NCI-H446 (cell line): ENCODE data around the gene GRB2.
A peak's percentile ranks its signal among the peaks of the same experiment; 100 is the strongest.

ENCODE experiments used
- DNase-seq, 2 experiments: peaks; one replicate each; lab custom pipeline; 2025; lab: John Stamatoyannopoulos, UW

Gene GRB2

GRCh38 chr17:75414488-75414887 is 9.0 kb upstream of the GRB2 start:
- DNase-seq: no peak

DNA sequence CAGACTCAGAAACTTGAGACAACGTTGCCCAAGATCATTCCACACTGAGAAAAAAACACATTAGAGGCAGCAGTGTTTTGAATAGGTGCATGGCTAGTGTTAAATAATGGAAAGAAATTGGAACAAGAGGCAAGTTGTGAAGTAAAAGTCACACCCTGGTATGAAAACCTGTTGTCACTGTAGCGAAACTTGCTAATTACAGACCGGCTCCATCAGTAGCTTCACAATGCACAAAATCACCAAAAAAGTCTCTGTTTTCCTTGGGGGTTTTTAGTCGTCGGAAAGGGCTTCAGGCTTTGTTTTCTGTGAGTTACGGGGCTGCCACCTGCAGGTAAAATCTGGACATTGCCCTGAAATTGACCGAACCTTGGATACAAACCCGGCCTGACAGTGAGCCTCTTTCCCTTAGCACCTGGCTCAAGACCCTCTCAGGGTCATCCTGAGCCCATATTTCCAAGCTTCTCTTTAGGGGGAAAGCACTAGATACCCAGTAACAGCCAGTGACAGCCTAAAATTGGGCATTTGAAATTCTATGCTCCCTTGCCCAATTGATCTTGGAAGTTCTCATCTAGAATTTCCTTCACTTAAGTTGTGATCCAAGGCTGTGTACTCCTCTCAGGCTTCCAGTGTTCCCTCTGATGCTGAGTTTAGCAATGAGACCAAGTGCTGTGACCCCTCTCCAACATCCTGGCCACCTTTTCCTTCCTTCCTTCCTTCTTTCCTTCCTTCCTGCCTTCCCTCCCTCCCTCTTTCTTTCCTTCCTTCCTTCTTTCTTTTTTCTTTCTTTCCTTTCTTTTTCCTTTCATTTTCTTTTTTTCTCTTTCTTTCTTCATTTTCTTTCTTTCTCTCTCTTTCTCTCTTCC is 7.2 kb upstream of the GRB2 start:
- peak; percentile 54 to 85 for DNase-seq

- no peak for DNase-seq
Measured at GRCh38 chr17:75411328-75412067, 6.0 kb upstream of the GRB2 start.

DNA sequence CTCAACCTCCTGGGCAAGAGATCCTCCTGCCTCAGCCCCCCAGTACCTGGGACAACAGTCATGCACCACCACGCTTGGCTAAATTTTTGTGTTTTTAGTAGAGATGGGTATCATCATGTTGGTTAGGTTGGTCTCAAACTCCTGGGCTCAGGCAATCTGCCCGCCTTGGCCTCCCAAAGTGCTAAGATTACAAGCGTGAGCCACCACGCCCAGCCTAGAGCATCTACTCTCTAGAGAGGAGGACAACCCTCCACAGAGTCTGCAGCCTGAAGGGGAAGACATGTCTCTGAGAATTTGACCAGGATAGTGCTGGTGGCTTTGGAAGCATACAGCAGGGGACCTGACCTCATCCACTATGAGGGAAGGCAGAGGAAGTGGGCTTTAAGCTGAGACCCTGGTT is 4.7 kb upstream of the GRB2 start:
- DNase-seq: no peak

- no peak for DNase-seq
Measured at GRCh38 chr17:75407655-75408352, 2.3 kb upstream of the GRB2 start.

DNA sequence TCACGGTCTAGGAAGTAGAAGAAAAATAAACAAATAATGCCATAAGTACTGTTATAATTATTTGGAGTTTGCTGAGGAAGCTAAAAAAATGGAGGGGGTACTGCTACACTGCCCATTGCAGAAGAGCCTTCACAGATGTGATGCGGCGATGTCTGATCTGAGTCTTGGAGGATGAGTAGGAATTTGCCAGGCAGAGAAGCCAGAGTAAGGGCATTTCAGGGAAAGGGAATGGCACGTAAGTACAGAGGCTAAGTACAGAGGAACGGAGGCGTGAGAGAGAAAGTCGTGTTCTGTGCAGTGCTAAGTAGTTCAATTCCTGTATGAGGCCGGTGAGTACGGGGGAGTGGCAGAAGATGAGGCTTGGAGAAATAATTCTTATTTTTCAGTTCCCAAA is 741 bp upstream of the GRB2 start:
- no peak for DNase-seq

GRCh38 chr17:75404731-75405364 is 630 bp downstream of the GRB2 start:
- DNase-seq: peak; percentile 49 to 59

- DNase-seq: peak; percentile 72 to 78
Measured at GRCh38 chr17:75404223-75404730, 1.2 kb downstream of the GRB2 start.

- no peak for DNase-seq
Measured at GRCh38 chr17:75403131-75403530, 2.3 kb downstream of the GRB2 start.

- DNase-seq: no peak
Measured at GRCh38 chr17:75402026-75402425, 3.5 kb downstream of the GRB2 start.

DNA sequence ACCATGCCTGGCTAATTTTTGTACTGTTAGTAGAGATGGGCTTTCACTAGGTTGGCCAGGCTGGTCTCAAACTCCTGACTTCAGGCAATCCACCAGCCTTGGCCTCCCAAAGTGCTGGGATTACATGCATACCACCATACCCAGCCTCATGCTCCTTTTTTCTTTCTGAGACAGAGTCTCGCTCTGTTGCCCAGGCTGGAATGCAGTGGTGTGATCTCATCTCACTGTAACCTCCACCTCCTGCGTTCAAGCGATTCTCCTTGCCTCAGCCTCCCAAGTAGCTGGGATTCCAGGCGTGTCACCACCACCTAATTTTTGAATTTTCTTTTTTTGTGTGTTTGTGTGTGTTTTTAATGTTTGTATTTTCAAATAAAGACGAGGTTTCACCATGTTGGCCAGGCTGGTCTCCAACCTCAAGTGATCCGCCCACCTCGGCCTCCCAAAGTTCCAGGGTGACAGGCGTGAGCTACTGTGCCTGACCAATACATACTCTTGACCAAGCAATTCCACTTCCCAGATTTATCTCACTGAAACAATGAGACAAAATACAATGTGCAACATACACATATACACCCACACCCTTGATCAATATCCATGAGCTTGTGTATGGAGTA is 5.0 kb downstream of the GRB2 start:
- no peak for DNase-seq

DNA sequence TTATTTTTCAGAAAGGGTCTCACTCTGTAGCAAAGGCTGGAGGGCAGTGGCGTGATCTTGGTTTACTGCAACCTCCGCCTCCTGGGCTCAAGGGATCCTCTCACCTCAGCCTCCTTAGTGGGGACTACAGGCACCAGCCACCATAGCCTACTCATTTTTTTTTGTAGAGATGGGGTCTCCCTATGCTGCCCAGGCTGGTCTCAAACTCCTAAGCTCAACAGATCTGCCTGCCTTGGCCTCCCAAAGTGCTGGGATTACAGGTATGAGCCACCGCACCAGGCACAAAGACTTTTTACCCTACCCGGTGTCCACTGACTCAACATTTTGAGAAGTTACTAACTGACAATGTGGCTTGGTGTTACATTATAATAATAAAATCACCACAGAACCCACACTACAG is 7.2 kb downstream of the GRB2 start:
- no peak for DNase-seq

DNA sequence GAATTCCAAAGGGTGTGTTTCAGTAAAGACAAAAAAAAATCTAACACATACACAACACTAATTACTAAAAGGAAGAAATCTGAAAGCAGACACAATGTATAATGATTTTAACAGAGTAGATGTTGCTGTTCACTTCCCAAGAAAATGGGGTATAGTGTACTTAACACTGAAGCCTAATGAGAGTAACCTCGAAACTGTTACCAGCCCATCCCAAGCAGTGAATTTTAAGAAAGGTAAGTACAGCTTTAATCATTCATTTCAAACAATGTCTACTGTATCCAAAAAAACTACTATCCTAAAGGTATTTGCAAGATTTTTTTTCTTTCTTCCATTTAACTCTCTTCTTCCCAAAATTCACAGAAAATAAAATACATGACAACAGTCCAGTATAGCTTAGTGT is 8.3 kb downstream of the GRB2 start:
- DNase-seq: no peak

- DNase-seq: no peak
Measured at GRCh38 chr17:75396796-75397195, 8.7 kb downstream of the GRB2 start.

- DNase-seq: no peak
Measured at GRCh38 chr17:75396025-75396424, 9.5 kb downstream of the GRB2 start.

DNA sequence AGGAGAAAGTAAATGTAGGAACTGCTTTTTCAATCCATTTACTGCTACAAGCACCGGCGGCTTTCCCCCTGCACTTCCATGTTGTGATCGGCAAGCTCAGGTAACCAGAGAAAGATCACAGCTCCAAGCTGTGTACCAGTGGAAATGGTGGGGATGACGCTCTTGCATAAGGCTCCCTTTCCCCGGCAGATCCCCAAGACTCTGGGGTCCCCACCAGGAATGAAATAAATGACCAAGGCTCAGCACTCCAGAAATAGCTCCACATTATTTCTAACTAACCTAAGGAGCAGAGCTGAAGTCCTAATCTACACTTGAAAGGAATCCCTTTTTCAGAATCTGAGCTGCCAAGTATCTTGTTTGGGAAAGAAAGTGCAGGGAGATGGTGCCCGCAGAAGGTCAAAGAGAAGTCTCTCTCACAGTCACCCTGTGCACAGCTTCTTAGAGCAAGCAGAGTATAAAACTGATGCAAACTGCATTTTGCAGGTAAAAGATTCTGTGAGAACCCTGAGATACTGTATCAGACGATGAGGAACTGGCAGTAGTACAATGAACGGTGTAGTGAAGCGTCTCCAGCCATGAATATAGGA is 11.1 kb downstream of the GRB2 start:
- DNase-seq: no peak

DNA sequence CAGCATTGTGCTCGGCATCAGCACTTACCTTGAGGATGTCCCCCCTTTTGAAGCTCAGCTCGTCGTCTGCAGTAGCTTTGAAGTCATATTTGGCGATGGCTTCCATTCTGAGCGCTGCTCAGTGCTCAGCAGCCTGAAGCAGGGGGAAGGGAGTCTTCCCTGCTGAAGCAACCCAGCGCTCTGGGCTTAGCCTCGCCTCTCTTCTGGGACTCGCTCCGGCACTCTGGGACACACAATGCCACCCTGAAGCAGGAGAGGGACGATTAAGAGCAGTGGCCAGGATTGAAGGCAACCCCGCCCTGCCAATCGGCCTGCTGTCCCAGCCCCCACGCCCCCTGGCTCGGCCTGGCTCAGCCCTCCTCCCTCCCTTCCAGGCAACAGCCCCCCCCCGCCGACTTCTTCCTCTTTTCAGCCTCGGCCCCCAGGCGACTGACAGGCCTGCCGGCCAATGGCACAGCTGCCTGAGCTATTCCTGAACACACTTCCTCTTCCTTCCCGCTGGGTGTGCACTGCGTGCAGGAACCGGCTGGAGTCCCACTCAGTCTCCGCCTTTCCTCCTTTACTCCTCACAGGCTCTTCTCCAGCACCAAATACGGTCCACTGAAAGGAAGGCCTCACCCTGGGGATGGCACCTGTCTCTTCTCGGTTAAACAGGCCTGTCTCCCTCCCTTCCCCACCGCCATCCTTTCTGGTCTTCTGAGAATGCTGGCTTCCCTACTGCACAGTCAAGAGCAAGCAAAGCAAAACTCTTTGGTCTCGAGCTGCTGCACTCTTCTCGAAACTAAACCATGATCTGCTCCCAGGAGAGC is 11.8 kb downstream of the GRB2 start:
- peak; percentile 96 to 99 for DNase-seq

DNA sequence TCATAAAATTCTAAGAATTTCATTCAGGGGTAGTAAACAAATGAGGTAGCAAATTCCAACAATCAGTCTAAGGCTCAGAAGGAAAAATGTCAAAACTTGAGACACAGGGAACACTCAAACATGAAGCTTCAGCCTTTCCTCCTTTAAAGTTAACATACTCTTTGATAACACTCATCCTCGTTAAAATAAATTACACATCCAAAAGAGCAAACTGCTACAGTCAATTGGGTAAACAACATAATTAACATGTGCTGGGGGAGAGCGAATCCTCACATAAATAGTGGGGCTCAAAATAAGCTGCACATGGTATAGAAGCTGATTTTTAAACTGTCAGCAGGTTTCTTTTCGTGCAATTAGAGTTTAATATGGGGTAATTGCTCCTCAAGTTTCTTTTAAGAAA is 12.9 kb downstream of the GRB2 start:
- no peak for DNase-seq

GRCh38 chr17:75390982-75391381 is 14.5 kb downstream of the GRB2 start:
- DNase-seq: no peak

DNA sequence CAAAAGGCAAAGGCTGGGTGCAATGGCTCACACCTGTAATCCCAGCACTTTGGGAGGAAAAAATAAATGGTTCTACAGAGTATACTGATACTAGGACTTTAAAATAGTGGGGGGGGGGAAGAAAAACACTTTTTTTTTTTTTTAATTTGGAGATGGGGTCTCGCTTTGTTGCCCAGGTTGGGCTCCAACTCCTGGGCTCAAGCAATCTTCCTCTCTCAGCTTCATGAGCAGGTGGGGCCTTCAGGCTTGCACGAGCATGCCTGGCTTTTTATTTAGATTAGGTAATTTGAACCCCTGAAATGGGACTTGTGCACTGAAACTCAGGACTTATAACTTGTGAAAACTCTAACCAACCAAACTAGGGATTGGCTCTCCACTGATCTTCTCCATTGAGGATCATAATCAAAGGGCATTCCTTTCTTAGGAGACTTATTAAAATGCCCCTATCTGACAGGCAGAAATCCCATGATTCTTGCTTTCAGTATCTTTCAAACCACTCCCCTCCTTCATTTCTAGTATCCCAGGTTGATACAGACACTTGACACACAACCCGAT is 16.9 kb downstream of the GRB2 start:
- no peak for DNase-seq
